NCI-H146 treated with DMSO at 0.1 percent for 48 hours (cell line): ENCODE measurements around the gene ZNF485.

Source experiments
- DNase-seq: peaks from one replicate; lab custom pipeline; 2025; ENCODE audit not compliant: unreplicated experiment; lab: John Stamatoyannopoulos, UW

ZNF485 gene

DNA sequence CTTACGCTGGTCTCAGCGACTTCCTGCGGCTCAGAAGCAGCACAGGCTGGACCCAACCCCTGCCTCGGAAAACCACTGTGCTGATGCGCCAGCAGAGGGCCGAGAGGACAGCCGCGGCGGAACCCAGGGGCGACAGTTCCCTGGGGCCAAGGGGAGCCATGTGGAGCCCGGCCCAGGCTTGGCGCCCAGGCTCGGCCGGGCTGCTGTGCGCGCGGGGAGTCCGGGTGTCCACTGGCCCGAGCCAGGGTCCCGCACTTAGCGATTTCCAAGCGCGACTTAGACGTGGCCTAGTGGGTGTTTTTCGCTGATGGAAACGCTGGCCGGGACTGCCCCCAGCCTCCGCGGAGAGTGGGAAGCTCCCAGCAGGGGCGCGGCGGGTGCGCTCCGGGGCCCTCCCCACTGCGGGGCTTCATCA, 61.1 kb downstream of the ZNF485 start:
- DNase-seq: no peak
